Endothelial cell of umbilical vein (primary cell): Measurements from ENCODE around the gene RIOK1. TPM values are rescaled to one million over a fixed set of nuclear protein-coding genes. Genes with fewer than 3 reads are reported as not detected.

Experiments
- BruUV-seq: library from RNA; stranded (reverse); fragments of 400-500 nt; replicated peaks from 2 replicates; lab custom pipeline; 2021; lab: Mats Ljungman, UMichigan
- CTCF ChIA-PET: fragments of 300-600, 350-600 bp; sonication (Branson Sonifier 250); formaldehyde crosslinking; loops from one replicate; lab custom pipeline; 2021; ENCODE audit warnings: antibody characterized with exemption, inconsistent platforms; lab: Charles Lee
- POLR2A ChIA-PET: fragments of 300-600, 350-600 bp; sonication (Branson Sonifier 250); formaldehyde crosslinking; loops from one replicate; lab custom pipeline; 2021; ENCODE audit warnings: antibody characterized with exemption, inconsistent platforms; lab: Charles Lee
- DNase-seq: peaks from one replicate; pipeline ENCODE4 v3.0.0-alpha.2; 2011; ENCODE audit warnings: low read depth, low spot score
- FAIRE-seq: peaks from 2 replicates; lab custom pipeline; 2011; peaks lifted over from hg19 to GRCh38; lab: Jason Lieb, UNC
- H2AFZ ChIP-seq: 2 replicates; pipeline ENCODE4 v1.6.0; 2012; ENCODE audit warnings: low read depth, low read length, control low read depth, inconsistent platforms
- H3K27ac ChIP-seq: 2 replicates; pipeline ENCODE4 v1.5.1; 2011; ENCODE audit warnings: low read depth, mild to moderate bottlenecking, control low read depth, low read length, moderate library complexity; ENCODE audit not compliant: insufficient read depth
- H3K27me3 ChIP-seq, 2 experiments: 2 replicates each; pipeline versions ENCODE4 v1.6.0 to v1.6.1; 2011; ENCODE audit warnings: low read length in 2 of 2, mixed read lengths in 1 of 2; ENCODE audit not compliant: control insufficient read depth in 2 of 2, insufficient read depth in 2 of 2
- H3K36me3 ChIP-seq, 2 experiments: 2 replicates in 1 of 2; 3 replicates in 1 of 2; pipeline ENCODE4 v1.5.1; 2011; ENCODE audit warnings: low read length in 2 of 2, mild to moderate bottlenecking in 1 of 2, moderate library complexity in 1 of 2; ENCODE audit not compliant: control insufficient read depth in 2 of 2, insufficient read depth in 2 of 2; ENCODE audit errors: extremely low read depth in 1 of 2
- H3K4me1 ChIP-seq: 3 replicates; pipeline ENCODE4 v1.5.1; 2011; ENCODE audit warnings: mild to moderate bottlenecking, low read length; ENCODE audit not compliant: control insufficient read depth, insufficient read depth; ENCODE audit errors: extremely low read depth
- H3K4me2 ChIP-seq: 2 replicates; pipeline ENCODE4 v1.6.1; 2011; ENCODE audit warnings: low read length, control low read depth, mixed read lengths; ENCODE audit not compliant: insufficient read depth
- H3K4me3 ChIP-seq, 3 experiments: fragments of 200-600 bp in 1 of 3; sonication (generic), shearing (Covaris generic) in 1 of 3; replicated peaks in 1 of 3; 2 replicates each; pipeline ENCODE4 v1.5.1; 2011 to 2016; ENCODE audit warnings: control low read depth in 3 of 3, low read length in 3 of 3, mild to moderate bottlenecking in 2 of 3, inconsistent platforms in 1 of 3, low read depth in 1 of 3, moderate library complexity in 1 of 3; ENCODE audit not compliant: insufficient read depth in 1 of 3
- H3K79me2 ChIP-seq: 2 replicates; pipeline ENCODE4 v1.6.0; 2012; ENCODE audit warnings: low read length, inconsistent platforms; ENCODE audit not compliant: control insufficient read depth, insufficient read depth
- H3K9ac ChIP-seq: replicated peaks from 2 replicates; pipeline ENCODE3; 2011; ENCODE audit warnings: low read length, control low read depth; ENCODE audit not compliant: insufficient read depth; ENCODE audit errors: extremely low read depth
- H3K9me1 ChIP-seq: replicated peaks from 3 replicates; pipeline ENCODE4 v1.6.0; 2011; ENCODE audit warnings: mild to moderate bottlenecking, low read length; ENCODE audit not compliant: control insufficient read depth, insufficient read depth; ENCODE audit errors: extremely low read depth
- H3K9me3 ChIP-seq: replicated peaks from 2 replicates; pipeline ENCODE4 v1.5.1; 2012; ENCODE audit warnings: low read length, inconsistent platforms; ENCODE audit not compliant: control insufficient read depth, insufficient read depth
- H4K20me1 ChIP-seq: replicated peaks from 2 replicates; pipeline ENCODE3; 2011; ENCODE audit warnings: mild to moderate bottlenecking, low read length; ENCODE audit not compliant: control insufficient read depth, insufficient read depth; ENCODE audit errors: extremely low read depth
- CTCF ChIP-seq, 2 donors: IDR thresholded peaks; 1 replicate in 1 of 2; 2 replicates in 1 of 2; pipeline ENCODE4 v1.5.1; 2011; ENCODE audit warnings: low read length in 2 of 2, mild to moderate bottlenecking in 2 of 2, moderate library complexity in 2 of 2, control low read depth in 1 of 2, inconsistent platforms in 1 of 2, low read depth in 1 of 2; ENCODE audit not compliant: insufficient read depth in 1 of 2; ENCODE audit errors: extremely low read depth in 1 of 2
- EZH2 ChIP-seq: IDR thresholded peaks from 2 replicates; pipeline ENCODE4 v1.6.1; 2012; ENCODE audit warnings: borderline replicate concordance, low read depth, mild to moderate bottlenecking, moderate library complexity, low read length, inconsistent platforms; ENCODE audit not compliant: severe bottlenecking
- FOS ChIP-seq: IDR thresholded peaks from 2 replicates; pipeline ENCODE4 v1.6.1; 2011; ENCODE audit warnings: mild to moderate bottlenecking, low read length, moderate library complexity, borderline replicate concordance; ENCODE audit not compliant: insufficient read depth
- GATA2 ChIP-seq: IDR thresholded peaks from 2 replicates; pipeline ENCODE4 v1.7.0; 2011; ENCODE audit warnings: low read depth, mild to moderate bottlenecking, moderate library complexity, mixed read lengths, low read length; ENCODE audit not compliant: insufficient read length, insufficient read depth
- JUN ChIP-seq: IDR thresholded peaks from 2 replicates; pipeline ENCODE4 v1.6.1; 2011; ENCODE audit warnings: borderline replicate concordance, low read depth; ENCODE audit not compliant: insufficient read length, insufficient read depth
- MAX ChIP-seq: IDR thresholded peaks from 2 replicates; pipeline ENCODE4 v1.6.1; 2011; ENCODE audit not compliant: insufficient read depth, insufficient read length
- MYC ChIP-seq: IDR thresholded peaks from one replicate; pipeline ENCODE4 v1.6.1; 2011; ENCODE audit warnings: mild to moderate bottlenecking, low read depth, low read length
- POLR2A ChIP-seq: IDR thresholded peaks from 2 replicates; pipeline ENCODE4 v1.6.1; 2012; ENCODE audit warnings: low read depth, mild to moderate bottlenecking, control low read depth, low read length
- POLR2AphosphoS5 ChIP-seq: IDR thresholded peaks from 2 replicates; pipeline ENCODE4 v1.6.1; 2012; ENCODE audit warnings: low read depth, mild to moderate bottlenecking, control low read depth, low read length, moderate library complexity; ENCODE audit not compliant: insufficient read depth
- dilution Hi-C: fragments of 300-500 bp; cut with MboI; formaldehyde crosslinking; loops from one replicate; pipeline ENCODE4 v1.15.0; 2019; ENCODE audit warnings: low sequenced_read_pairs; ENCODE audit not compliant: extremely low pct_ligation_motif_present
- intact Hi-C: fragments of 100-400 bp; cut with micrococcal nuclease; formaldehyde crosslinking; loops from one replicate; pipeline ENCODE4 v1.10.0; 2022
- polyA plus RNA-seq, 4 experiments: library from polyadenylated mRNA; depleted of rRNA in 3 of 4; stranded (reverse) in 3 of 4; unstranded in 1 of 4; fragments of >200 nt; gene quantifications; 2 replicates each; pipeline versions ENCODE4 v1.2.1 to v1.2.3, GENCODE V29; 2011 to 2012; ENCODE audit warnings: missing spikeins in 1 of 4
- total RNA-seq: library from RNA; stranded (reverse); gene quantifications from 2 replicates; pipeline ENCODE4 v1.2.3, GENCODE V29; 2021

The RIOK1 gene
- total and polyA plus RNA-seq, 2 donors (not counting 3 experiments of a cell fraction or from before 2014, with no cell fraction given) = 9.2 to 21.4 TPM

- dilution Hi-C loops (no loop called here), intact Hi-C loops (no loop called here)
- Histone ChIP-seq H3K9me1 (no peaks in the 10 kb centered on the region), H3K36me3 (no peaks in the 10 kb centered on the region), H3K4me3 (no peak overlapping the region), H3K79me2 (no peaks in the 10 kb centered on the region), H3K9me3 (no peaks in the 10 kb centered on the region), H3K9ac (no peak overlapping the region), H3K4me2 (no peak overlapping the region), H3K27me3 (peaks cover 0 to 2% of the 10 kb centered on the region in 2 experiments), H2AFZ (no peak overlapping the region), H4K20me1 (no peaks in the 10 kb centered on the region), H3K27ac (no peak overlapping the region), H3K4me1 (no peaks in the 10 kb centered on the region)
- no TSS peak for BruUV-seq
- no peak for DNase-seq
- TF ChIP-seq POLR2AphosphoS5 (no peak), JUN (no peak), MYC (no peak), FOS (no peak), GATA2 (no peak), CTCF (IDR thresholded peaks at IDR 0.05; ENCODE audit: extremely low read depth in 1 of 2, insufficient read depth in 1 of 2, low read depth in 1 of 2, low read length in 2 of 2) (no peak), MAX (no peak), EZH2 (no peak), POLR2A (no peak)
- POLR2A ChIA-PET = interaction anchor here (0.7 kb wide), 1 partner anchor 55 kb away, joined by 4 read pairs; no protein-coding TSS in a partner anchor
- no peak for FAIRE-seq
- CTCF ChIA-PET = interaction anchor here (1.1 kb wide), 1 partner anchor 16 kb away, joined by 4 read pairs; the partner anchor contains the start of genes CAGE1 and RIOK1
These were observed 15.9 kb upstream of the RIOK1 start for GRCh38 chr6:7373739-7374138.
